Gastroesophageal sphincter (tissue), 3 donors: ENCODE measurements around the gene IL2RG.

Source experiments
- POLR2A ChIP-seq, 2 donors: fragments of 450-650 bp; IDR thresholded peaks; one replicate each; pipeline ENCODE4 v1.6.1; 2017; ENCODE audit warnings: antibody characterized with exemption in 2 of 2, mild to moderate bottlenecking in 2 of 2, moderate library complexity in 1 of 2
- POLR2AphosphoS5 ChIP-seq: sonication (generic); formaldehyde crosslinking; IDR thresholded peaks from one replicate; pipeline ENCODE4 v1.6.1; 2017; ENCODE audit warnings: antibody characterized with exemption
- TF ChIP-seq, protein P1 (sequence below), 4 experiments: fragments of 200-600 bp in 2 of 4; fragments of 450-650 bp in 2 of 4; sonication (generic) in 1 of 4; IDR thresholded peaks; one replicate each; pipeline ENCODE4 v1.5.1; 2017 to 2019; ENCODE audit warnings: antibody characterized with exemption in 4 of 4, mild to moderate bottlenecking in 2 of 4, moderate library complexity in 2 of 4

DNA sequence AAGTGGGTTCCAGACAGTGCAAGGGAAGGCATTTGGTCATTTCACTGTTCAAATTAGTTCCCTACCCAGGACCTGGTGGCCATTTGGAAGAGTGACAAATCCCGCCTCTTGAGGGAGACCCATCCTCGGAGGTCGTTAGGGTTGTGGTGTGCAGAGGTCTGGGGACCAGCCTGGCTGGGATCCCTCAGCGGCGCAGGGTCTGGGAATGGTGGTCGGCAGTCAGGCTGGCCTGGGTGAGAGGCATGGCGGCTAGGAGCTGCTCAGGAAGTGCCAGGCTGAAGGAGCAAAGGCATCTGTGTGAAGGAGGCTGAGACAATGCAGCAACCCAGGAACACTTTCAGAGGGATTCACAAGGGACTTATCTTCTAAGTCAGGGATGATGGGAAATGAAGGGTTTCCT lies 40.0 kb upstream of the IL2RG start:
- TF ChIP-seq POLR2A (IDR thresholded peaks at IDR 0.05) (no peak), POLR2AphosphoS5 (no peak)
- TF ChIP-seq, protein P1, sequence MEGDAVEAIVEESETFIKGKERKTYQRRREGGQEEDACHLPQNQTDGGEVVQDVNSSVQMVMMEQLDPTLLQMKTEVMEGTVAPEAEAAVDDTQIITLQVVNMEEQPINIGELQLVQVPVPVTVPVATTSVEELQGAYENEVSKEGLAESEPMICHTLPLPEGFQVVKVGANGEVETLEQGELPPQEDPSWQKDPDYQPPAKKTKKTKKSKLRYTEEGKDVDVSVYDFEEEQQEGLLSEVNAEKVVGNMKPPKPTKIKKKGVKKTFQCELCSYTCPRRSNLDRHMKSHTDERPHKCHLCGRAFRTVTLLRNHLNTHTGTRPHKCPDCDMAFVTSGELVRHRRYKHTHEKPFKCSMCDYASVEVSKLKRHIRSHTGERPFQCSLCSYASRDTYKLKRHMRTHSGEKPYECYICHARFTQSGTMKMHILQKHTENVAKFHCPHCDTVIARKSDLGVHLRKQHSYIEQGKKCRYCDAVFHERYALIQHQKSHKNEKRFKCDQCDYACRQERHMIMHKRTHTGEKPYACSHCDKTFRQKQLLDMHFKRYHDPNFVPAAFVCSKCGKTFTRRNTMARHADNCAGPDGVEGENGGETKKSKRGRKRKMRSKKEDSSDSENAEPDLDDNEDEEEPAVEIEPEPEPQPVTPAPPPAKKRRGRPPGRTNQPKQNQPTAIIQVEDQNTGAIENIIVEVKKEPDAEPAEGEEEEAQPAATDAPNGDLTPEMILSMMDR (IDR thresholded peaks at IDR 0.05) = no peak
